ENCODE results near the gene EPO.

Gene EPO

GRCh38 chr7:100680576-100681271, 39.5 kb upstream of the EPO start:
- TF ChIP-seq CTCF (conservative IDR thresholded peaks at IDR 0.05) = no peak
- H3K27ac ChIP-seq = peak overlapping the region; percentile 96

- no peak overlapping the region for H3K27ac ChIP-seq
- no peak for TF ChIP-seq CTCF (conservative IDR thresholded peaks at IDR 0.05)
Measured at GRCh38 chr7:100681491-100682227, 38.6 kb upstream of the EPO start.

GRCh38 chr7:100682228-100682741, 38.0 kb upstream of the EPO start:
- TF ChIP-seq CTCF (conservative IDR thresholded peaks at IDR 0.05) = no peak
- no peak overlapping the region for H3K27ac ChIP-seq

DNA sequence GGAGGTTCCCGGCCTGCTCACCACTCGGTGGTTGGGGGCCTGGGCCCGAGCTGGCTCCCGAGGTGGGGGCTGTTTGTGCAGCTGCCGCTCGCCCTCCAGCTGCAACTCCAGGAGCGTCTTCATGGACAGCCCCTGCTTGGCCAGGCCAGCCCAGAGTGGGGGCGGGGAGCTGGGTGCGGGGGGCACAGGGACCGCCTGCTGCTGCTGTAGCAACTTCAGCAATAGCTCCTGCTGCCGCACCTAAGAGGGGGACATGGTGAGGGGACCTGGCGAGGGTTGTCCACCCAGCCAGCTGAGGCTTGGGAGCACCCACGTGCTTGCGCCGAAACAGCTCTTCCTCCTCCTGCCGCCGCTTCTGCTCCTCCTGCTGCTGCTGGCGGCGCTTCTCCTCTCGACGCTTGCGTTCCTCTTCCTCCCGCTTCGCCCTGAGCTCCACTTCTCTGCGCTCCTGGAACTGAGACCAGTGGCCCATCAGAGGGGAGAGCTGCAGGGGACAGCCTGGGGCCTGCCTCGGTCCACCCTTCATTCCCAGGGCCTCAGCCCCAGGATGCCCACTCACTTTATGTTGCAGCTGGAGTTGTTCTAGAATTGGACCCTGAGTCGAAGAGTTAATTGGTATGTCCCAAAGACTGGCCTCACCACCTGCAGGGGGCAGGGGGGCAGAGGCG, 37.1 kb upstream of the EPO start:
- TF ChIP-seq CTCF (conservative IDR thresholded peaks at IDR 0.05) = no peak
- no peak overlapping the region for H3K27ac ChIP-seq

- H3K27ac ChIP-seq = no peak overlapping the region
- TF ChIP-seq CTCF (conservative IDR thresholded peaks at IDR 0.05) = no peak
Measured at GRCh38 chr7:100683659-100684533, 36.4 kb upstream of the EPO start.

GRCh38 chr7:100684534-100685042, 35.7 kb upstream of the EPO start:
- TF ChIP-seq CTCF (conservative IDR thresholded peaks at IDR 0.05) = no peak
- no peak overlapping the region for H3K27ac ChIP-seq
